GM12892 (cell line): Measurements from ENCODE around the gene TMEM182.

ENCODE experiments used
- DNase-seq: peaks from one replicate; pipeline ENCODE4 v3.0.0; 2011; ENCODE audit not compliant: insufficient read length
- FAIRE-seq: peaks from 2 replicates; lab custom pipeline; 2011; peaks lifted over from hg19 to GRCh38; lab: Jason Lieb, UNC
- POLR2A ChIP-seq: IDR thresholded peaks from 2 replicates; pipeline ENCODE4 v1.6.1; 2011; ENCODE audit warnings: low read depth, low read length, control low read depth
- POLR2AphosphoS5 ChIP-seq: IDR thresholded peaks from 2 replicates; pipeline ENCODE4 v1.6.1; 2011; ENCODE audit warnings: low read depth, low read length, control low read depth
- TAF1 ChIP-seq: IDR thresholded peaks from 2 replicates; pipeline ENCODE4 v1.6.1; 2011; ENCODE audit warnings: low read depth, mild to moderate bottlenecking, control low read depth, low read length, borderline replicate concordance

The TMEM182 gene

DNA sequence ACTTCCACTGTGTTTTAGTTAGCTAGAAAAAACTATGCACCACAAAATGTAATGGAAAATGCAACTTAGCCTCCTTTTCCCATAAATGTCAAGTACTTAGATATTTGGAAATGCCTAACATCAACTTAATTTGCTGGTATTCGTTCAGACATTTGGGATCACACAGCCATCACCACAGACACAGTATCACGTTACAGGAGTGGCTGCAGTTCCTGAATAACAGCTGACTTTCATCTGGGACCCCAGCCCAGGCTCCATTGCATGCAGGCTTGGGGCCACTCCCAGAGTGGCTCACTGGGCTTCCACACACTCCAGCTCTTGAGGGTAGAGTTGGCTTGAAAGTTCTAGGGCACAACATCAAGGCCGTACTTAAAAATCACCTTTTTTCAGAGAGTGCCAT is 9.3 kb downstream of the TMEM182 start:
- no peak for TF ChIP-seq POLR2A
- TF ChIP-seq TAF1 = no peak
- TF ChIP-seq POLR2AphosphoS5 = no peak
- FAIRE-seq = no peak
- no peak for DNase-seq

DNA sequence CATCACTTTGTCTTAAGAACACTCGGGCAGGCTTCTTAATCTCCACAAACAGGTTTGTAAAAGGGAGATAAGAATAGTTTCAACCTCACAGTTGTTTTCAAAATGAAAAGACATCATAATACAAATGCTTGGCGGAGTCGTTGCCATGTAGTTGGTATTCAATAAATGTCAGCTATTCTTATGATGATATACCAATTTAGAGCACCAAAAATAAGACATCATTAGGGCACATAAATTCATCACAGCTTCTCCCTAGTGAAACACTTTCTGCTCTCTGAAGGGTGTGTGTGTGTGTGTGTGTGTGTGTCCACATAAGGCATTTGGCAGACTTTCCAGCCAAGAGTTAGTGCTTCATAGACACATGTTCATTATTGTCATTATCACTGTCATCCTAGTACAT is 10.8 kb downstream of the TMEM182 start:
- TF ChIP-seq POLR2AphosphoS5 (no peak), TAF1 (no peak), POLR2A (no peak)
- DNase-seq (no peak), FAIRE-seq (no peak)

DNA sequence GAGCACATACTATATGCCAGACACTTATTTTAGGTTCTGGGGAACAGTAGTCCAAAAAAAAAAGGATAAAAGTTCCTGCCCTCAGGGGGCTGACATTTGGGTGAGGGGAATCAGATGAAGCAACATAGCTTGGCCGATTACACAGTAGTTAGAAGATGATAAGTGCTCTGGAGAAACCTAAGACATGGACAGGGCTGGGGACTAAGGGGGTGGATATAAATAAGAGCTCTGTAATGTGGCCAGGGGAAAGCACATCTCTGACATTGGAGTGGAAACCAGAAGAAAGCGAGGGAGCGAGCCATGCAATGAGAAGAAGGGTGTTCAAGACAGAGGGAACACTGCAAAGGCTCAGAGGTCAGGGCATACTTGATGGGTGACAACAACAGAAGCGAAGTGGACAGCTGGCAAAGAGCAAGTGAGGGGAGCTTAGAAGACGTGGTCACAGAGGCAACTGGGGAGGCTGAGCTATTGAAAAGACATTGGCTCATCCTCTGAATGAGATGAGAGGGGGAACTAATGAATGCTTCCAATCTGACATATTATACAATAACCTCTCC is 11.4 kb downstream of the TMEM182 start:
- TF ChIP-seq POLR2AphosphoS5 = no peak
- TF ChIP-seq TAF1 = no peak
- TF ChIP-seq POLR2A = no peak
- no peak for DNase-seq
- FAIRE-seq = no peak

DNA sequence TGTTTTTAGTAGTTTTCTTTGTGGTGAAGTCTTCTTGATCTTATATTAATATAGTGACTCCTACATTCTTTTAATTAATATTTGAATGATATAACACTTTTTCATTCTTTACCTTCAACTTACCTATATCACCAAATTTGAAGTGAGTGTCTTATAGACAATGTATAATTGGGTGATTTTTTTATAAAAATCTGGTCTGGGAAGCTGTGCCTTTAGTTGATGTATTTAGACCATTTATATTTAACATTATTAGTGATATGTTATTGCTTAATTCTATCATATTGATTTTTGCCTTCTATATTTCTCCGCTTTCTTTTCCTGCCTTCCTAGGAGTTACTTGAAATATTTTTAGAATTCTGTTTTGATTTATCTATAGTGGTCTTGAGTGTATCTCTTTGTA is 16.4 kb downstream of the TMEM182 start:
- no peak for TF ChIP-seq POLR2AphosphoS5
- no peak for TF ChIP-seq POLR2A
- TF ChIP-seq TAF1 = no peak
- no peak for FAIRE-seq
- no peak for DNase-seq

DNA sequence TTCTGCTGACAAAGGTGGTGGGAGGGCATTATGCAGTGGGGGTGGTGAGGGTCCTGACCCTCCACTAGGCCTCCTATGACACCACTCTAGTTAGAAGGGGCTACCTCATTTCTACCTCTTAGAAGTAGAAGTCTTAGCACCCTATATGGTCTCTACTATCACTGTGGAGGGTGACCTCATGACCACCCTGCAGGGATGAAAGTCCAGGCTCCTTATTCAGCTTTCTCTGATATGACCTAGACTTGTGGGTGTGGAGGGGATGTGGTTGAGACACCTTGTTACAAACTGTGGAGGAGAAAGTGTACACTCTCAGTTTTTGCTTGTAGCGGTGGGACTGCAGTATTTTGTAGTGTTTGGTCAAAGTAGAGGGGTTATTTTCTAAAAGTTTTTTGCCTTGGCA is 18.6 kb downstream of the TMEM182 start:
- DNase-seq (no peak), FAIRE-seq (no peak)
- TF ChIP-seq POLR2A (no peak), POLR2AphosphoS5 (no peak), TAF1 (no peak)

DNA sequence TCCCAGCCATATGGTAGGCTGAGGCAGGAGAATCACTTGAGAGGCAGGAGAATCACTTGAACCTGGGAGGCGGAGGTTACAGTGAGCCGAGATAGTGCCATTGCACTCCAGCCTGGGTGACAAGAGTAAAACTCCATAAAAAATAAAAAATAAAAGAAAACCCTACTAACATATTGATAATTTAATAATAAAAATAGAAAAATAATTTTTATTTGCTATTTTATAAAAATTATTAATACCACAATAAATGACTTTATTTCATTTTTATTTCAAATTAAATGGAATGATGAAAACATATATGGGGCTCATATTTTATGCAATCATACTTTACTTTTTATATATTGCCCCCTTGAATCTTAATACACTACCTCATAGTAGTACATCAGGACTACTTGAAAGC is 20.4 kb downstream of the TMEM182 start:
- no peak for TF ChIP-seq POLR2A
- no peak for TF ChIP-seq POLR2AphosphoS5
- TF ChIP-seq TAF1 = no peak
- DNase-seq (no peak), FAIRE-seq (no peak)

DNA sequence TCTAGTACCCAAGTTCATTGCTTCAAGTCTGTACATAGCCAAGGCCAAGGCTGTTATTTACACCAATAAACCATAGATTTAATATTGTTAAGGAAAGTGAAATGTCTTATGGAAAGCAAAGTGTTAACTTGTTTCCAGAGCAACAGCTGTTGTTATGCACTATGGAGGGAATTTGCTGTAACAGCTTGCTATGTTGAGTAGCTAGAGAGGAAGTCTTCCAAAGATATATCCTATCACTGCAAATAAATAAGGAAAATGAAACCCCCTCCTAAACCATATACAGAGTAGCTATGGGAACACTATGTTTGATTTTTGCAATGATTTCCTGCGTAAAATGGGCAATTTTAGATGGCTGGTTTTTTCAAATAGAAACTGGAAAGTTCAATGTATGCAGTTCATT is 21.1 kb downstream of the TMEM182 start:
- no peak for DNase-seq
- FAIRE-seq = no peak
- TF ChIP-seq POLR2A (no peak), POLR2AphosphoS5 (no peak), TAF1 (no peak)

DNA sequence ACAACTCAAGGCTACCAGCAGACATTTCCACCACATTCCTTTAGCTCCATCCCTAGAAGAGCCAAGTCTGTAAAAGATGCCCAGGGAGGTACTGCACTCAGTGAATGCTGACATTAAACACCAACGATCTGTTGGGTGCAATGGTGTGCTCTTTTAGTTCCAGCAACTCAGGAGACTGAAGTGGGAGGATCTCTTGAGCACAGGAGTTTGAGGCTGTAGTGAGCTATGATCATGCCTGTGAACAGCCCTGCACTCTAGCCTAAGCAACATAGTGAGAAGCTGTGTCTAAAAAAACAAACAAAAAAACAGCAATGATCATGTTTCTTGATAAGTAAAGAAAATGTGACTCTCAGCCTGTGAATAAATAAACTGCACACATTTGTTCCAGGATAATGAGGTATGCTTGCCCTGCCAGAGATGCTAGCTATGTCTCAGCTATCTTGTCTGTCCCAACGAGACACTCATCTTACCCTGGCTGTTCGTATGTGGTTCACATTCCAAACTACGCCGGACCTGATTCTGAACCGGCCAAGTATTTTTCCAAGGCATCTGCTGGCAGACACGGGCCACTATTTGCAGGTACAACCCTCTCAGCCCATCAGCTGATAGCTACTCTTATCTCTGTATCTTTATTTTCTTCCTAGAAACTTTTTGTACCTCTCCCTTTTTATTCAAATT is 21.8 kb downstream of the TMEM182 start:
- FAIRE-seq (no peak), DNase-seq (no peak)
- TF ChIP-seq POLR2AphosphoS5 = no peak
- no peak for TF ChIP-seq TAF1
- no peak for TF ChIP-seq POLR2A

DNA sequence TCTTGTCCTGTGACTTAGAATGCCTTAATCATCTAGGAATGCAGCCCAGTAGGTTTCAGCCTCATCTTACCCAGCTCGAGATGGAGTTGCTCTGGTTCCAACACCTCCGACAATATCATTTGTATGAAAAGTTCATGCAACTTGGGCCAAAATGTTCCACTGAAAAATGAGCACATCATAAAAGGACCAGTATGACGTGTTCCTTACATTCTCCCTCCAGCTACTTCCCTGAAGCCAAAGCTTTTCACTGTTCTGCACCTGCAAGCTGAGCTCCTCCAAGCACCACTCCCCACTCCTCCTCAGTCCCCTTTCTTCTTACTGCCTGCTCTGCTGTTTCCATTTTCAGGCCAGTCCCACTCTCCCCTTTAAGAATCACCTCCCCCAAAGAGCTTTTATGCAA is 23.1 kb downstream of the TMEM182 start:
- FAIRE-seq (no peak), DNase-seq (no peak)
- TF ChIP-seq TAF1 (no peak), POLR2A (no peak), POLR2AphosphoS5 (no peak)

DNA sequence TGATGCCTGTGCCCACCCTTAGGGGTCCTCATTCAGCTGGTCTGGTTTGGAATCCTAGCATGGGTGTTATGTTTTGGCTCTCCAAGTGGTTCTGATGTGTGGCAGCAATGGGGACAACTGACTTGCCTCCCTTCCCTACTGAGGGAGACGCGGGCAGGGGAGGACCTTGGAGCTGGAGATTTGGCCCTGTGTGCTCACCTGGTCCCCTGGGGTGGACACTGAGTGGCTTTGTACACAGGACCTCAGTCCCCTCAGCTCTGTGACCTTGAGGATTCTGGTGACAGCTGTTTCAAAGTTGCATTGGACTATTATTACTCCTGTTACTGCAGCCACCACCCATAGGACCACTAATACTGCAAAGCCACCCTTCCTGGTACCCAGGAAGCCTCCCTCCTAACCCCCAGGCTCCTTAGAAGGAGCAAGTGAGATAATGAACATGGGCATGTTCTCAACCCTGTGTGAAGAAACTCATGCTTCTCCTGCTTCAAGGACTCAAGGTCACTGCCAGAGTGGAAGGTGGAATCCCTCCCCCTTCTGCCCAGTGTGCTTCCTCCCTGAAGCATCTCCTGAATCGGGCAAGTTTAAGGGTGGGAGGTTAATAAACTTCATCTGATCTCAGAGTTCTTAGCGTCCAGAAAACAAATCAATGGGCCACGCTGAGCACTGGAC is 26.5 kb downstream of the TMEM182 start:
- TF ChIP-seq POLR2A (no peak), POLR2AphosphoS5 (no peak), TAF1 (no peak)
- DNase-seq = no peak
- FAIRE-seq = no peak

DNA sequence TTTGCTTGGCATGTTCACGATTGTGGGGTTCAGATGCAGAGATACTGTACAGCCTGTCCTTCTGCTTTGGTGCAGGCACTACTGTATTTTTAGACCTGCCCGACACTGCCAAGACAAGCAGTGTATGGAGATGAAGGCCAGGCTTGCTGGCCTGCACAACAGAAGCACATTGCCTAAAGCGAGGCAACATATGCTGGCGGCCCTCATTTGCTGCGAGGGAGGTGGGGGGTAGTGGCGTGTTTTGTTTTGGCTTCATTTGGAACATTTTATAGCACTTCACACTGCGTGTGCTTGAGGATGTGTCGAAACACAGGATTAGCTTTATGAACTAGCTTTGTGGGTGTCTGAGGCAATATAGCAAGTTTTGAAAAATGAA is 27.0 kb downstream of the TMEM182 start:
- TF ChIP-seq TAF1 (no peak), POLR2A (no peak), POLR2AphosphoS5 (no peak)
- FAIRE-seq (no peak), DNase-seq (no peak)

DNA sequence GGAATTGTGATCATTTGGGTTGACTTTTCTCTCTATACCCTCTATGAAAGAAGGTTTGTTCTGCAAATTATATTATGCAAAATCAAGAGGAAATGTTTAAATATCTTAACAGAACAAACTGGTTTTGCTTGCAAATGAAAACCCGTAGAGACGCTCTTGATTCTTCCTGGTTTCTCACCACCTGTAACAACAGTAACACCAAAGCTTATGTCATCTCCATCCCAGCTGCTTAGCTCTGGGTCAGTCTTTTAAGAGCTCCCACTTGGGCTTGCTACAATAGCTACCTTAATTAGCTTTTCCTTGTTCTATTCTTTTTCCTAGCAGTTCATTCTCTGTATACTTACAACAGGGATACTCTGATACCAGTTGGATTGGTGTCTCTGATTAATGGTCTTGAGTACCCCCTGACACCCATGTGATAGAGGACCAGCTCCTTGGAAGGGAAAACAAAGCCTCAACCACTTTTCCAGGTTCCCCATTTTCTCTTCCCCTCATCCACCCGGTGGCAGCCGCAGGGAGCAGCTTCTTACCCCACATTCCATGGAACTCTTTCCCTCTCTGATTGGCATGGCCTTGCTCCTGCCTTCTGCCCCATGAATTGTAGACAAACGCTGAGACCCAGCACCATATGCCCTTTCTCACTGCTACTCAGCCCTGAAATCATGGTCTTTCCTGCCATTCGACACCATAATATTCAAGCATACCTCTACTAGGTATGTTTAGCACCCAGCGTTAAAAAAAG is 27.7 kb downstream of the TMEM182 start:
- TF ChIP-seq POLR2AphosphoS5 = no peak
- TF ChIP-seq TAF1 = no peak
- TF ChIP-seq POLR2A = no peak
- FAIRE-seq = no peak

More for the DNA sequence above, 27.7 kb downstream of the TMEM182 start:
- DNase-seq = no peak
